GM12878 (cell line): ENCODE results near the gene MTA3. TPM values are rescaled to one million over a fixed set of nuclear protein-coding genes. Genes with fewer than 3 reads are reported as not detected.

Experiments used
- CBX3 ChIP-seq: fragments of 200-600 bp; sonication (generic); IDR thresholded peaks from 2 replicates; pipeline ENCODE4 v1.6.1; 2016; ENCODE audit warnings: low read depth, borderline replicate concordance
- EGR1 ChIP-seq, 2 experiments: IDR thresholded peaks; 1 replicate in 1 of 2; 2 replicates in 1 of 2; pipeline ENCODE4 v1.6.1; 2011 to 2012; ENCODE audit warnings: low read depth in 2 of 2, low read length in 2 of 2, borderline replicate concordance in 1 of 2, mild to moderate bottlenecking in 1 of 2, moderate library complexity in 1 of 2
- HDGF ChIP-seq: fragments of 450-650 bp; IDR thresholded peaks from 2 replicates; pipeline ENCODE4 v1.6.1; 2016; ENCODE audit warnings: antibody characterized with exemption
- IKZF1 ChIP-seq: fragments of 450-650 bp; conservative IDR thresholded peaks from 2 replicates; pipeline ENCODE4 v1.6.1; 2017; ENCODE audit warnings: antibody characterized with exemption, mild to moderate bottlenecking
- PAX5 ChIP-seq: IDR thresholded peaks from 2 replicates; pipeline ENCODE4 v1.6.1; 2011; ENCODE audit warnings: low read depth, low read length, borderline replicate concordance
- PAX8 ChIP-seq: fragments of 450-650 bp; IDR thresholded peaks from 2 replicates; pipeline ENCODE4 v1.6.1; 2017; ENCODE audit warnings: mild to moderate bottlenecking, moderate library complexity
- POLR2AphosphoS2 ChIP-seq: IDR thresholded peaks from 2 replicates; pipeline ENCODE4 v1.6.1; 2011; ENCODE audit warnings: low read depth, mild to moderate bottlenecking, low read length, improper control_type of control experiment, moderate library complexity
- SIX5 ChIP-seq: IDR thresholded peaks from 2 replicates; pipeline ENCODE4 v1.6.1; 2011; ENCODE audit warnings: mild to moderate bottlenecking, low read depth, low read length, moderate library complexity; ENCODE audit not compliant: severe bottlenecking
- SMAD5 ChIP-seq: IDR thresholded peaks from 2 replicates; pipeline ENCODE4 v1.6.1; 2016; ENCODE audit warnings: antibody characterized with exemption, low read depth
- SREBF1 ChIP-seq: IDR thresholded peaks from 2 replicates; pipeline ENCODE4 v1.6.1; 2012; ENCODE audit warnings: mild to moderate bottlenecking, low read length
- polyA plus RNA-seq, 11 experiments: library from polyadenylated mRNA; depleted of rRNA in 4 of 11; unstranded in 6 of 11; stranded (reverse) in 5 of 11; fragments of >200 nt; fragmentation: Nextera tagmentation in 4 of 11; fragmentation: Illumina TruSeq in 1 of 11; extraction: Ambion mirVana in 4 of 11; extraction: Trizol in 1 of 11; gene quantifications; 1 replicate in 1 of 11; 2 replicates in 10 of 11; pipeline versions ENCODE4 v1.2.1 to v1.2.3, GENCODE V29; 2011 to 2016; ENCODE audit warnings: inconsistent platforms in 2 of 11, missing spikeins in 2 of 11, low read depth in 1 of 11
- total RNA-seq, 4 experiments: library from RNA; depleted of rRNA in 3 of 4; stranded (reverse); fragments of >200 nt in 3 of 4; fragmentation: Illumina TruSeq in 1 of 4; extraction: Trizol in 1 of 4; gene quantifications; 2 replicates each; pipeline versions ENCODE4 v1.2.1 to v1.2.3, GENCODE V29; 2013 to 2021
- TF ChIP-seq, protein P1 (sequence below): IDR thresholded peaks from 2 replicates; pipeline ENCODE4 v1.6.1; 2012; ENCODE audit warnings: low read depth, low read length, improper control_type of control experiment
- TF ChIP-seq, protein P2 (sequence below), 3 experiments: IDR thresholded peaks in 2 of 3; conservative IDR thresholded peaks in 1 of 3; 2 replicates each; pipeline ENCODE4 v1.5.1; 2011; ENCODE audit warnings: low read depth in 3 of 3, low read length in 3 of 3, mild to moderate bottlenecking in 3 of 3, control low read depth in 2 of 3, moderate library complexity in 2 of 3, inconsistent platforms in 1 of 3, mixed read lengths in 1 of 3; ENCODE audit not compliant: control insufficient read depth in 2 of 3, insufficient read depth in 1 of 3; ENCODE audit errors: extremely low read depth in 1 of 3
- TF ChIP-seq, protein P3 (sequence below): fragments of 450-650 bp; formaldehyde crosslinking; IDR thresholded peaks from 2 replicates; pipeline ENCODE4 v1.4.0; 2020; ENCODE audit warnings: mild to moderate bottlenecking, moderate library complexity

MTA3 gene
- total and polyA plus RNA-seq, 10 of the 15 experiments (the other 5 are each of a cell fraction or from before 2014, with no cell fraction given): 17.6 to 45.5 (median 26.5) TPM

DNA sequence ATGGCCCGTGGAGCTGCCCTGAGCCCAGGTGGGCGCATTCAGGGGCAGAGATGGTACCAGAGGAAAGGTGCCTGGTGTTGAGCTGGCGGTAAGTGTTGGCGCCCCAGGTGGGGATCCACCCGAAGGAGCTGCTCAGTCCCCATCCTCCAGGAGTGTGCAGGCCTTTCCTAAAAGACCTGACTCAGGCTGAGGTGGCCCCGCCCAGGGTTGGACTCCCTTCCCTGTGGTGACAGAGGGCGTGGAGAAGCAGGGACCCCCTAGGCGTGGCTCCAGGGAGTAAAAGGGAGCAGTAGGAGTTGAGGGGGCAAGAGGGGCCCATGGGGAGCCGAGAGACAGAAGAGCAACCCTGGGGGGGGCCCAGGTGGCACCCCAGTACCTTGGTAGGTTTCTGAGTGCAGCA, 193.1 kb downstream of the MTA3 start (continued):
- TF ChIP-seq, protein P1, sequence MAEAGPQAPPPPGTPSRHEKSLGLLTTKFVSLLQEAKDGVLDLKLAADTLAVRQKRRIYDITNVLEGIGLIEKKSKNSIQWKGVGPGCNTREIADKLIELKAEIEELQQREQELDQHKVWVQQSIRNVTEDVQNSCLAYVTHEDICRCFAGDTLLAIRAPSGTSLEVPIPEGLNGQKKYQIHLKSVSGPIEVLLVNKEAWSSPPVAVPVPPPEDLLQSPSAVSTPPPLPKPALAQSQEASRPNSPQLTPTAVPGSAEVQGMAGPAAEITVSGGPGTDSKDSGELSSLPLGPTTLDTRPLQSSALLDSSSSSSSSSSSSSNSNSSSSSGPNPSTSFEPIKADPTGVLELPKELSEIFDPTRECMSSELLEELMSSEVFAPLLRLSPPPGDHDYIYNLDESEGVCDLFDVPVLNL: no peak
- TF ChIP-seq HDGF (no peak), EGR1 (IDR thresholded peaks at IDR 0.05; ENCODE audit: borderline replicate concordance in 1 of 2, low read depth in 2 of 2, low read length in 2 of 2) (no peak), SIX5 (no peak), SREBF1 (no peak), IKZF1 (no peak), CBX3 (no peak), PAX8 (no peak), POLR2AphosphoS2 (no peak), SMAD5 (no peak), PAX5 (no peak)
- TF ChIP-seq, protein P2, sequence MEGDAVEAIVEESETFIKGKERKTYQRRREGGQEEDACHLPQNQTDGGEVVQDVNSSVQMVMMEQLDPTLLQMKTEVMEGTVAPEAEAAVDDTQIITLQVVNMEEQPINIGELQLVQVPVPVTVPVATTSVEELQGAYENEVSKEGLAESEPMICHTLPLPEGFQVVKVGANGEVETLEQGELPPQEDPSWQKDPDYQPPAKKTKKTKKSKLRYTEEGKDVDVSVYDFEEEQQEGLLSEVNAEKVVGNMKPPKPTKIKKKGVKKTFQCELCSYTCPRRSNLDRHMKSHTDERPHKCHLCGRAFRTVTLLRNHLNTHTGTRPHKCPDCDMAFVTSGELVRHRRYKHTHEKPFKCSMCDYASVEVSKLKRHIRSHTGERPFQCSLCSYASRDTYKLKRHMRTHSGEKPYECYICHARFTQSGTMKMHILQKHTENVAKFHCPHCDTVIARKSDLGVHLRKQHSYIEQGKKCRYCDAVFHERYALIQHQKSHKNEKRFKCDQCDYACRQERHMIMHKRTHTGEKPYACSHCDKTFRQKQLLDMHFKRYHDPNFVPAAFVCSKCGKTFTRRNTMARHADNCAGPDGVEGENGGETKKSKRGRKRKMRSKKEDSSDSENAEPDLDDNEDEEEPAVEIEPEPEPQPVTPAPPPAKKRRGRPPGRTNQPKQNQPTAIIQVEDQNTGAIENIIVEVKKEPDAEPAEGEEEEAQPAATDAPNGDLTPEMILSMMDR (IDR thresholded peaks at IDR 0.05 in 2 of 3, conservative IDR thresholded peaks at IDR 0.05 in 1 of 3; ENCODE audit: control insufficient read depth in 2 of 3, extremely low read depth in 1 of 3, insufficient read depth in 1 of 3, low read depth in 3 of 3, low read length in 3 of 3): no peak
- TF ChIP-seq, protein P3, sequence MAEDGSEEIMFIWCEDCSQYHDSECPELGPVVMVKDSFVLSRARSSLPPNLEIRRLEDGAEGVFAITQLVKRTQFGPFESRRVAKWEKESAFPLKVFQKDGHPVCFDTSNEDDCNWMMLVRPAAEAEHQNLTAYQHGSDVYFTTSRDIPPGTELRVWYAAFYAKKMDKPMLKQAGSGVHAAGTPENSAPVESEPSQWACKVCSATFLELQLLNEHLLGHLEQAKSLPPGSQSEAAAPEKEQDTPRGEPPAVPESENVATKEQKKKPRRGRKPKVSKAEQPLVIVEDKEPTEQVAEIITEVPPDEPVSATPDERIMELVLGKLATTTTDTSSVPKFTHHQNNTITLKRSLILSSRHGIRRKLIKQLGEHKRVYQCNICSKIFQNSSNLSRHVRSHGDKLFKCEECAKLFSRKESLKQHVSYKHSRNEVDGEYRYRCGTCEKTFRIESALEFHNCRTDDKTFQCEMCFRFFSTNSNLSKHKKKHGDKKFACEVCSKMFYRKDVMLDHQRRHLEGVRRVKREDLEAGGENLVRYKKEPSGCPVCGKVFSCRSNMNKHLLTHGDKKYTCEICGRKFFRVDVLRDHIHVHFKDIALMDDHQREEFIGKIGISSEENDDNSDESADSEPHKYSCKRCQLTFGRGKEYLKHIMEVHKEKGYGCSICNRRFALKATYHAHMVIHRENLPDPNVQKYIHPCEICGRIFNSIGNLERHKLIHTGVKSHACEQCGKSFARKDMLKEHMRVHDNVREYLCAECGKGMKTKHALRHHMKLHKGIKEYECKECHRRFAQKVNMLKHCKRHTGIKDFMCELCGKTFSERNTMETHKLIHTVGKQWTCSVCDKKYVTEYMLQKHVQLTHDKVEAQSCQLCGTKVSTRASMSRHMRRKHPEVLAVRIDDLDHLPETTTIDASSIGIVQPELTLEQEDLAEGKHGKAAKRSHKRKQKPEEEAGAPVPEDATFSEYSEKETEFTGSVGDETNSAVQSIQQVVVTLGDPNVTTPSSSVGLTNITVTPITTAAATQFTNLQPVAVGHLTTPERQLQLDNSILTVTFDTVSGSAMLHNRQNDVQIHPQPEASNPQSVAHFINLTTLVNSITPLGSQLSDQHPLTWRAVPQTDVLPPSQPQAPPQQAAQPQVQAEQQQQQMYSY: no peak
